Cerebellar cortex (tissue), 1 donor: ENCODE results near the gene MAML3.

ENCODE experiments used
- DNase-seq: peaks from one replicate; pipeline ENCODE4 v3.0.0-alpha.2; 2015; ENCODE audit warnings: low spot score

The MAML3 gene

DNA sequence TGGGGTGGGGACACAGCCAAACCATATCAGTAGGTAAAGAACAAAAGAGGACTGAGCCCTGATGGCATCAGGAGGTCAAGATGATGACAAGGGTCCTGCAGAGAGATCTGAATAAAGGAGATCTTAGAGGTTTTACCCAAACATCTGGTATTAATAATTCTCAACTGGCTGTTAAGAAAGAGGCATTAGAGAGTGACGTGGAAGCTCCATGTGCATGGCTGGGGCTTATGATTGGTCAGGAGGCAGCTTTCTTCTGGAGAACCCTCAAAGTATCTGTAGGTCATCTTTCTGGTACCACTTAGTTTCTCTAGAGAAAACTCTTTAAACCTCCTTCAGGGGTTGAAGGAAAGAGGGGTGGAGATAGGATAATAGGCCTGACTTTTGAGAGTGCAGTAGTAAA, 469.6 kb downstream of the MAML3 start:
- no peak for DNase-seq

DNA sequence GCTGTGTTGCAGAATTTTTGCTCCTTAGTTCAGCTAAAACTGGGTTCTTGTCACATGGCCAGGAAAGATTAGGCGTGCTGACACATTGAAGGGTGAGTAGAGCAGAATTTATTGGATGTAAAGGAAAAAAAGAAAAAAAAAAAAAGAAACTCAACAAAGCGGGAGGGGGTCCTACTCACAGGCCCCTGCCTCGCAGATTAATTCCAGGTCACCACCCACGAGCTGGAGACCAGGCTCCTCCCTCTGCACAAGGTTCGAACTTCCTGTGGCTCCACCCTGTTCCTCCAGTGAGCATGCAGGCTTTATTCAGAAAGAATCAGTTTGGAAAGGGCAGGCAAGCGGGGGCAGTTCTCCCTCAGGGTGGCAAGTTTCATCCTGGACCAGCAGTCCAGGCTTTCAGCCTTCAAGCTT, 471.2 kb downstream of the MAML3 start:
- DNase-seq, result no peak

DNA sequence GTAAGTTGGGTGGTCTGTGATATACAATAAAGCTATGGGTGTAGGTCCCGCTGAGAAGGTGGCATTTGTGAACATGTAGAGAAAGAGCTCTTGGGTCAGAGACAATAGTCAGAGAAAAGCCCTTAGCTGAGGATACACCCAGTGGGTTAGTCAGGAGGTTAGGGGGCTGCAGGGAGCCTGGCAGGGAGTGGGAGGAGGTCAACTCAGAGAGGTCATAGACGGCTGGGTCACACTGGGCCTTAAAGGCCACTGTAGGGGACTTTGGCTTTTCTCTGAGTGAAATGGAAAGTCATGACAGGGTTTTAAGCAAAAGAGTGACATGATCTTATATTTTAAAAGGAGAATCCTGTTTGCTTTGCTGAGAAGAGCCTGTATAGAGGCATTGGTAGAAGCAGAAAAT, 471.7 kb downstream of the MAML3 start:
- no peak for DNase-seq

DNA sequence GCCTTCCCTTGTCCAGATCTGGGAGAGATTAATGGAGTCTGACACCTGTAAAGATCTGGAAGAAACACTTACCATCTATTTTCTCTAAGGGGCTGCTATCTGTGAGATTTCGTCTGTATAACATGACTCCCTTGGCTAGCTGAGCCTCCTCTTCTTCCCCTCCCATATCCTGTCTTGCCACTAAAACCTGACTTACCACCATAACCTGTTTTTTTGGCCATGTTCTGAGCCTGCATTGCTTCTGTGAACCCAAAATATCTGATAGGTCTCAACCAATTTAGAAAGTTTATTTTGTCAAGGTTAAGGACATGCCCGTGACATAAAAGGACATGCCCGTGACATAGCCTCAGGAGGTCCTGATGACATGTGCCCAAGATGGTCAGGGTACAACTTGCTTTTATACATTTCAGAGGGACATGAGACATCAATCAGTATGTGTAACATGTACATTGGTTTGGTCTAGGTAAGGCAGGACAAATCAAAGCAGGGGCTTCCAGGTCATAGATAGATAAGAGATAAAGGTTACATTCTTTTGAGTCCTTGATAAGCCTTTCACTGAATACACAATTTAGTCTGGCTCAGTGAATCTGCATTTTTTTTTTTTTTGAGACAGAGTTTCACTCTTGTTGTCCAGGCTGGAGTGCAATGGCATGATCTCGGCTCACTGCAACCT, 476.9 kb downstream of the MAML3 start:
- no peak for DNase-seq

DNA sequence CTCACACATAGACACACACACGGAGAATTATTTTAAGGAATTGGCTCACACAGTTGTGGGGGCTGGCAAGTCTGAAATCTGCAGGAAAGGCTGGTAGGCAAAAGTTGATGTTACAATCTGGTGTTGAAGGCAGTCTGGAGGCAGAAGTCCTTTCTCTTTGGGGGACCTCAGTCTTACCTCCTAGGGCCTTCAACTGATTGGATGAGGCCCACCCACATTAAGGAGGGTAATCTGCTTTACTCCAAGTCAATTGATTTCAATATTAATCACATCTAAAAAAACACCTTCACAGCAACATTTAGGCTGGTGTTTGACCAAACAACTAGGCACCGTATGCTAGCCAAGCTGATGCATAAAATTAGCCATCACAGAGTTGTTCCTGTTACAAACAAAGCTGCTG, 477.6 kb downstream of the MAML3 start:
- DNase-seq, result no peak

- no peak for DNase-seq
These were observed 478.3 kb downstream of the MAML3 start for GRCh38 chr4:139675651-139676050.

DNA sequence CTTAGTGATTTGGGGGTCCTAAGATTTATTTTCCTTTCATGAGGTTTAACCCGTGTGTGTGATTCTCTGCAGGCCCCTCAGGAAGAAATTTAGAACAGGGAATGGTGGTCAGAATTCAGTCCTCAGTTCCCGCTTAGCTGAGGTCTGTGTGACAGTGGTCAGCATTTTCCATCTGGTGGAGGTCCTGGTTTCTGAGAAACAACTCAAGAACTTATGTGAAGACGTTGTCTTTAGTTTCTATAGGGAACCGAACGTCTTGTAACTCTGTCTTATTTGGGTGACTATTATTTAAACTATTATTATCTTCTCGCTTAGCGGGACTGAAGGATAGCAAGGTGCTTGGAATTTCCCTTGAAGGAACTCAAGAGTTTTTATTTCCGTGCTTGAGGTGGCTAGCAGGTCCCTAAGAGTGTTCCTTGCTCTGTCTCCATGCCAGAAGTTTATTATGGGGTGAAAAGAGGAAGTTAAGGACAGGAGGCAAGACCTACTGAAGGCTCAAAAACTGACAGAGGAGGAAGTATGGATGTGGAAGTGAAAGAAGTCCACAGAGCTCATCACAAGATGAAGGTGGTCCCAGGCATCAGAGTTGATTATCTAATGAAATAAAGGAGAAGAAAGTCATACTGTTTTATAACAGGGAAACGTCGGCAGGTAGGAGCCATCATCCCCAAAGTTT, 479.0 kb downstream of the MAML3 start:
- DNase-seq, result no peak

- no peak for DNase-seq
These were observed 481.3 kb downstream of the MAML3 start for GRCh38 chr4:139672732-139673131.

GRCh38 chr4:139672215-139672614, 481.8 kb downstream of the MAML3 start:
- DNase-seq, result no peak

- DNase-seq, result no peak
These were observed 483.2 kb downstream of the MAML3 start for GRCh38 chr4:139670775-139671174.

DNA sequence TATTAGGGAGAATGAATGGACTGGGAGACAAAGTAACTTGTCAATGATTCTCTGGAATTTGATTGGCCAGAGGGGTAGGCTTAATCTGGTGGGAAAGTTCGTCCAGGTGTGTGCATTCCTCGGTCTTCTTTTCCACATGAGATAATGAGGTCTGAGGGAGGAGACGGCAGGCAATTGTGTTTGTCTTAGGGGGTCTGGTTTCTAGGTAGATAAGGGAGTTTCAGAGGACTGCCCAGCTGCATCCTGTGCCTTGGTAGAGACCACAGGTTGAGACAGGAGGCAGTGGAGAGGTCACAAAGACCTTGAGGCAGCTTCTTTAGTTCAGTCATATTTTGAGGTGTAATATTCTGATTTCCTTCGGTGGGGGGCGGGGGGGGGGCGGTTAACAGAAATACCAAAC, 484.1 kb downstream of the MAML3 start:
- no peak for DNase-seq

GRCh38 chr4:139669335-139669734, 484.6 kb downstream of the MAML3 start:
- no peak for DNase-seq

- DNase-seq, result no peak
These were observed 485.3 kb downstream of the MAML3 start for GRCh38 chr4:139668658-139669201.

DNA sequence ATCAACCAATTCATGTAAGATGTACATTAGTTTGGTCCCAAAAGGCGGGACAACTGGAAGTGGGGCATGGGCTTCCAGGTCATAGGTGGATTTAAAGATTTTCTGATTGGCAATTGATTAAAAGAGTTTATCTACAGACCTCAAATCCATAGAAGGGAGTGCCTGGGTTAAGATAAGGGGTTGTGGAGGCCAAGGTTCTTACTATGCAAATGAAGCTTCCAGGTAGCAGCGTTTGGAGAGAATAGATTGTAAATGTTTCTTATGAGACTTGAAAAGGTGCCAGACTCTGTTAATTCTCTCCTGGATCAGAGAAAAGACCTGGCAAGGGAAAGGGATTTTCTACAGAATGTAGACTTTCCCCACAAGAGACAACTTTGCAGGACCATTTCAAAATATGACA, 485.9 kb downstream of the MAML3 start:
- DNase-seq, result no peak
